HG03520 (cell line): ENCODE data around the gene KCNQ1.

Experiments used
- ATAC-seq: cut with Tn5 transposase; IDR thresholded peaks from one replicate; pipeline ENCODE4 v1.9.1; 2021; ENCODE audit warnings: mild to moderate bottlenecking, moderate library complexity; ENCODE audit not compliant: unreplicated experiment

The KCNQ1 gene

DNA sequence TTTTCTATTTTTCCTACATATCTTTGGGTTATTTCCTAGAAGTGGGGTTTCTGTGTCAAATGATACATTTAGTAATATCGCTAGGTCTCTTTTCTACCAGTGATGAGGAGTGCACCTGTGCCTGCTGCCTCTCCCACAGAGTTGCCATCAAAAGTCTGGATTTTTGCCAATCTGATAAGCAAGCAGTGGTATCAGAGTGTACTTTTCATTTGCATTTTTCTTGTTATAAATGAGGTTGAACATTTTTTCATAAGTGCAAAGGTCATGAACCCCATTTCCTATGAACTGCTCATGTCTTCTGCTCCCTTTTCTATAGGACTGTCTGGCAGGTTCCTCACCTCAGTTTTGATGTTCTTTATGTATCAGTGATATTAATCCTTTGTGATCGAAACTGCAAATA, 2.2 kb upstream of the KCNQ1 start:
- no peak for ATAC-seq

- ATAC-seq: no peak
Observed at GRCh38 chr11:2443406-2443805, 1.4 kb upstream of the KCNQ1 start.

DNA sequence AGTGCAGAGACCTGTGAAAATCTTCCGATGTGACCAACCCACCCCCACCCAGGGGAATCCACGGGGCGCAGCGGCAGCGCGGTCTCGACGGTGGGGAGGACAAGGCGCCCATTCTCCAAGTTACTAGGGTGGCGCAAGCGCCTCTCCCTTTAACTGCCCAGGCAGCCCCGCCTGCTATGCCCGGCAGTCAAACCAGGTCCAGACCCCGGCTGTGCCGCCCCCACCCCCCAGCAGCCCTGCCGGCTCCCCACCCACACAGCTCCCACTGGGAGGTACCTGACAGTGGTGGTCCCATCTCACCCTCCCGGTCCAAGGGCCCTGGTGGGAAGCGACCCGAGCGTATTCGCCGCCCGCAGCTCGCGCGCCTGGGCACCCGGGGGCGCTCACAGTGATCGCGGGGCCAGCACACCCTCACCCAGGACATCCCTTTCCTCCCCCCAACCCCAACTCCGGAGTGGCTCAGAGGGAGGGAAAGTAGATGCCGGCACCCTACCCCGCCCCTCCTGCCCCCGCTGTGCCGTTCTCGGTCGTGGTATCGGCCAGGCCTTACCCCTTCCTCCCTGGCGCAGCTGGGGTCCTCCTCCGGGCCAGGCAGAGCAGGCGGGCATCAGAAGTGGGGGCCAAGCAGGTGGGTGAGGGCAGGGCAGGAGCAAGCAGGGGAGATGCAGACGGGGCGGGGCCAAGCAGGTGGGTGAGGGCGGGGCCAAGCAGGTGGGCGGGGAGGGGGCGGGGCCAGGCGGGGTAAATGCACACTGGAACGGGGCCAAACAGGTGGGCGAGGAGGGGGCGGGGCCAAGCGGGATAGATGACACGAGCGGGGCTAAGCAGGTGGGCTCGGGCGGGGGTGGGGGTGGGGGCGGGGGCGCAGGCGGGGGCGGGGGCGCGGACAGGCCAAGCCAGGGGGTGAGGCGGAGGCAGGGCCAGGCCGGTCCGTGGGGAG, 657 bp upstream of the KCNQ1 start, which contains the start of gene TRPM5:
TRPM5 (minus strand) TSS at position 634 of the 940 bp plus-strand sequence. CDS start 21,478 bp downstream, outside the sequence.
- ATAC-seq: no peak

- no peak for ATAC-seq
Observed at GRCh38 chr11:2445746-2446551, 1.1 kb downstream of the KCNQ1 start.

DNA sequence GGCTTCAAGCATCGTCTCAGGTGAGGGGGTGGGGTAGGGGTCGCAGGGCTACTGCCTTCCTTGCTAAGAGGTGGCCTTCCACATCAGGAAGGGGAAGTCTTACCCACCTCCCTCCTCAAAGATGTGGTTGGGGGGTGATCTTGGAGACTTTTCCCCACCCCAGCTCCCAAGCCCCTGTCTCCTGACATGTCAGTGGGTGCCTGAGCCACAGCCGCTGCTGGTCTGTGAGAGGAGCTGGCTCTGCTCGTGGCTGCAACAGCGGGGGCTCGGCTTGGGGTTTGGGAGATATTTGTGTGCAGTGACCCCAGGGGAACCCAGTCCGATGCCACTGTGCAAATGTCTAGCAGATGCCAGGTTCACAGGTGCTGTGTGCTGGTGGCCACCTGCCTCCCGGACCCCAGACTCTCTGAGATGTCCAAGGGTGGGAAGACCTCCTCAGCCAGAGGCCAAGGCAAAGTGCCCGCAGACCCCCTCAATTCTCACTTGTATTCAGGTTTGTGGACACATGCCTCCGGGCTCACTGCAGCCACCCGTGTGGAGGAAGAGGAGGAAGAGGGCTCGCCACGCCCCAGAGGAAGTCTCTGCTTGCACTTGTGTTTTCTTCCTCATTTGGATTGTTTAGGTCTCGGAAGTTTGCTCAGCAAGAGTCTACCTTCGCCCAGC, 1.9 kb downstream of the KCNQ1 start:
- no peak for ATAC-seq

DNA sequence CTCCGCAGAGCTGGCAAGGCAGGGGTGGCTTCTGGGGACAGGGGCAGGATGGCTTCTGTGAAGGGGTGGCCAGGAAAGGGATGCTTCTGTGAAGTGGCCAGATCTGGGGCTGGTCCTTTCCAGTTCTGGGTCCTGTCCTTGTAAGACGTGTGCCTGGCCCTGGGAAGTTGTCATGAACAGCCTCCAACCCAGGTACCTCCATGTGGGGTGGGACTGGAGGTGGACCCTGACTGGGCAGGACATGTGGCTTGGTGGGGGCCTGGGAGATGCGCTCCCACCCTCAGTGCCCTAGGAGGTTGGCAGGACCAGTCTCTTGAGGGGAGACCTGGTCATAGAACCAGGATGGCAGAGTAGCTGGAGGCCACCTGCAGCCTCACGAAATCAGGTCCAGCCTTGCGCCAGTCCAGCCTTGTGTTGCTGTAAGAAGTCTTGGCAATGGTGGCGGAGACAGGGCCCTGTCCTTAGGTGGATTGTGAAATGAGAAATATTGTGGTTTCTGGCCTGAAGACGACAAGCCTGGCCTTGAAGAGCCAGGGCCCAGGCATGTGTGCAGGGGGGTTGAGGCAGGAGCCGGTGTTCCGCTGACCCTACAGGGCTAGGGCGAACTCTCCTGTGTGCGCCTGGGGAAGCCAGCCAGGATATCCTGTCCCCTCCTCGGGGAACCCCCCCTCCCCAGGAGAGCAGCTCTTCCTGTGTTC, 2.6 kb downstream of the KCNQ1 start:
- ATAC-seq: no peak

- no peak for ATAC-seq
Observed at GRCh38 chr11:2447951-2448650, 3.3 kb downstream of the KCNQ1 start.

- ATAC-seq: no peak
Observed at GRCh38 chr11:2448661-2449547, 4.1 kb downstream of the KCNQ1 start.

DNA sequence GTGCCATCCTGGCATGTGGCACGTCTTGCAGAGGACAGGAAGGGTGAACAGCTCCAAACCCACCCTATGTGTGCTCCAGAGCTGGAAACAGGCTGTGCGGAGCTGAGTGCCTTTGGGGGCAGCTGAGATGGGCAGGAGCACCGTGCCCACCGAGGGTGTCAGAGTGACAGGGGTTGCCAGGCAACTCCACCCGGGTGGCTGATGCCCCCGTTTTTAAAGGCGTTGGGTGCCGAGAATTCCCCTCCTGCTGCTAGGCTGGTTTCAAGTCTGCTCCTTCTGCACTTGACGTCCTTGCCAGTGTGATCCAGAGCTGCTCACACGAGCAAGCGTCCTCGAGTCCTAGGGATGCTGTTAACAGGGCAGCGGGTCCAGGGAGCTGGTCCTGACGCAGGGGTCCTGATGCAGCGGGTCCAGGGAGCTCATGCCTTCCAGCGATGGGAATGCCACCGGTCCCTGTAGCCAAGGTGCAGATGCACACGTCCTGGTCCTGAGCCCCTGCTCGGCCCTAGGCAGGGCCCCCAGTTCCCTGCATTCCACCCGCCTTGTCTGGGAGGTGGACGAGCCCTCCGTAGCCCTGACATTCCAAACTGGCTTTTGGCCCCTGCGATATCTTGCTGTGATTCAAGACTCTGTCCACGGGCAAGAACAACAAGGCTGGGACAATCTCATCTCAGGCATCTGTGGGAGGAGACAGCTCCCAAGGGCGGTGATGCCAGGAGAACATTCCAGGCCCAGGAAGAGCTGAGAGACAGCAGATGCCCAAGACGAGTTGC, 4.9 kb downstream of the KCNQ1 start:
- ATAC-seq: no peak

GRCh38 chr11:2450321-2451041, 5.7 kb downstream of the KCNQ1 start:
- ATAC-seq: no peak

DNA sequence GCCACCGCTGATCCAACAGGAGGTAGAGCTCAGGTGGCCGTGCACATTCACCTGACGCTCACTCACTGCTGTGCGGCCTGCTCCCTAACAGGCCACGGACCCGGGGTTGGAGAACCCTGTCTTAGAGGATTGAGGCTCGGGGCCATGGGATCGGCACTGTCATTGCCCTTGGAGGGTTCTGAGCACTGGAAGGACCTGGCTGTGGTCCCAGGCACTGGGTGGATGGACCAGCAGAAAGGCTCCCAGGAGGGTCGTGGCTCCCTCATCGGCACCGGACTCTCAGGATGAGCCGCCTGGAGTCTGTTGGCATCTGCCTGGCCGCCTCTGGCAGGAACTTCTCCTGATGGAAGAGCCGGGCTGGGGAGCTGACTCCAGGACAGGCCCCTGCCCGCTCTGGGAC, 6.5 kb downstream of the KCNQ1 start:
- no peak for ATAC-seq

DNA sequence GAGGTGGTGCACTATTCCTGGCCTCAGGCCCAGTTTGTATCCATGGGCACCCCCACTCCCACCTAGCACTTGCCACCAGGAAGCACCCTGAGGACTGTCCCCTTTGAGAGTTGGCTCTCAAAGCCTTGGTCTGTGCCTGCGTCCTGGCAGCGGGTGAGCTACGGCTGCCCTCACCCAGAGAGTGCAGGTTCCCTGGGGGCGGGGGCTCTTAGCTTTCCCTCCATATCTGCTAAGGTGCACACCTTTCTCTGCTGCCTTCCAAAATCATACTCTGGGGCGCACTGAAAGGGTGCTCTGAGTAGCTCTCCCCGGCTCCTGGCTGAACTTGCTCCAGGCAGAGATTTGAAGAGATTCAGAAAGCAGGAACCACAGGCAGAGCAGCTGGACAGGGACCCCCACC, 7.1 kb downstream of the KCNQ1 start:
- ATAC-seq: no peak

- ATAC-seq: no peak
Observed at GRCh38 chr11:2452321-2453012, 7.7 kb downstream of the KCNQ1 start.

GRCh38 chr11:2453436-2453835, 8.6 kb downstream of the KCNQ1 start:
- no peak for ATAC-seq

GRCh38 chr11:2458321-2458720, 13.5 kb downstream of the KCNQ1 start:
- ATAC-seq: no peak

DNA sequence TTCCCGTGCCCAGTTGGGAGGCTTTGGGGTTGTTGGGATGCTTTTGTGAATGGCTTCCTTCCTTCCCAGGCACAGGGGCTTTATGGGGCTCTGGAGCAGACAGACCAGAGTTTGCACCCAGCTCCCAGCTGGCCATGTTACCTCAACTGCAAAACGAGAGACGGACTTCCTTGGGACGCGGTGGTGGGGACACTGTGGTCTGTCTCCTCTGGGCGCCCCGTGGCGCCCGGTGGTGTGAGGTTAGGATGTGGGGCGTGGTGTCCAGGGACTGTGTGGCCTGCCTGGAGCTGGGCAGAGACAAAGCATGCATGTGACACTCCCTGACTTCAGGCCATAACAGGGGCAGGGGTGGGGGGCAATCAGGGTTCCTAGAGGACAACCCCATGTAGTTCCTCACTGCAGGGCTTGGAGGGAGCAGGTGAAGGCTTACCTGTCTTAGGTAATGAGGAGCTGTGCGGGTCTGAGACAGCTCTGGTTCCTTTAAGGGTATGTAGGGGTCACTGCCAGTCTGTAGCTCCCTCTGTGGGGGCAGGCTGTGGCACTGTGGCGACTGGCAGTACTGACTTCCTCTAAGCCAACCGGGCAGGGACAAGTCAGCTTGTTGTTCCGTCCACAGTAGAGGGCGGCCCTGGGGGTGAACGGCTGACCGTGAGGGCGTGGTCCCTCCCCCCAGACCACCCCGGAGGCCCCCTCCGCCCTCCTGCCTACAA, 14.4 kb downstream of the KCNQ1 start:
- ATAC-seq: no peak
